Adrenal gland (tissue), 12 donors: Measurements from ENCODE around the gene CRABP1. TPM values are rescaled to one million over a fixed set of nuclear protein-coding genes. Genes with fewer than 3 reads are reported as not detected.

Source experiments
- DNase-seq, 7 donors: peaks; one replicate each; pipeline ENCODE4 v3.0.0-alpha.2; 2019 to 2020
- H3K27ac ChIP-seq, 5 donors: fragments of 200-600 bp; sonication (generic) in 4 of 5; 1 replicate in 3 of 5; 2 replicates in 2 of 5; pipeline versions ENCODE4 v1.5.1 to v1.8.0; 2016 to 2020; ENCODE audit warnings: mild to moderate bottlenecking in 1 of 5
- H3K27me3 ChIP-seq: fragments of 200-600 bp; 2 replicates; pipeline ENCODE4 v1.8.0; 2021
- H3K36me3 ChIP-seq, 2 donors: fragments of 200-600 bp; replicated peaks in 1 of 2; 1 replicate in 1 of 2; 2 replicates in 1 of 2; pipeline versions ENCODE4 v1.5.1 to v1.8.0; 2018 to 2022
- H3K4me1 ChIP-seq, 2 donors: fragments of 200-600 bp; replicated peaks in 1 of 2; 1 replicate in 1 of 2; 2 replicates in 1 of 2; pipeline versions ENCODE4 v1.5.1 to v1.8.0; 2018 to 2021
- H3K4me3 ChIP-seq, 4 donors: fragments of 200-600 bp; sonication (generic) in 3 of 4; one replicate each; pipeline ENCODE4 v1.5.1; 2016 to 2018
- H3K9me3 ChIP-seq, 3 donors: fragments of 200-600 bp; sonication (generic) in 1 of 3; replicated peaks in 1 of 3; 1 replicate in 2 of 3; 2 replicates in 1 of 3; pipeline versions ENCODE4 v1.5.1 to v1.8.0; 2016 to 2021
- POLR2A ChIP-seq, 2 donors: fragments of 450-650 bp; IDR thresholded peaks; one replicate each; pipeline ENCODE4 v1.6.1; 2017; ENCODE audit warnings: antibody characterized with exemption in 2 of 2, mild to moderate bottlenecking in 2 of 2, moderate library complexity in 1 of 2
- WGBS, 4 donors: extraction: QIAGEN DNeasy Blood & Tissue Kit in 2 of 4; methylation state at CpG; one replicate each; pipeline versions ENCODE4 v1.1.5 to v1.1.7; 2013 to 2017; 5-methylcytosine and 5-hydroxymethylcytosine counted together
- intact Hi-C, 2 donors: fragments of 100-400 bp; cut with DNase I; formaldehyde crosslinking; loops; one replicate each; pipeline versions ENCODE4 v1.14.1 to v1.15.0; 2022 to 2023
- polyA plus RNA-seq, 3 donors: library from polyadenylated mRNA; stranded (reverse); fragments of 200-250 nt in 2 of 3; fragments of 350-450 nt in 1 of 3; fragmentation: Illumina TruSeq in 1 of 3; extraction: RNeasy Lipid Tissue Mini Kit (QIAGEN cat#74804) in 1 of 3; gene quantifications; one replicate each; pipeline ENCODE4 v1.2.3, GENCODE V29; 2013 to 2014
- total RNA-seq, 9 donors: library from RNA; depleted of rRNA in 4 of 9; stranded (reverse); fragments of >200 nt in 4 of 9; fragments of 120-200 nt in 1 of 9; fragmentation: NEBNext Ultra II Directional in 1 of 9; extraction: Animal tissue kit (Norgen Biotek cat#: 25700) in 1 of 9; gene quantifications; one replicate each; pipeline versions ENCODE4 v1.1.0 to v1.2.4, GENCODE V29; 2013 to 2023
- TF ChIP-seq, protein P1 (sequence below), 6 experiments: fragments of 450-650 bp in 4 of 6; fragments of 200-600 bp in 2 of 6; sonication (generic) in 1 of 6; IDR thresholded peaks; 1 replicate in 5 of 6; 2 replicates in 1 of 6; pipeline versions ENCODE4 v1.5.1 to v1.8.0; 2016 to 2021; ENCODE audit warnings: antibody characterized with exemption in 6 of 6, mild to moderate bottlenecking in 2 of 6, moderate library complexity in 1 of 6
- donor health status: healthy with polysubstance abuse.
- donor health status: Bipolar disorder and iron deficiency.
- donor health status: DM: yes; HTN: yes; CAD: no.
- donor health status: DM: no; HTN: no; CAD: no.
- donor health status: DM: no; HTN: no; CAD: no.
- donor health status: DM: yes; HTN: yes; CAD: no.

The CRABP1 gene
- total and polyA plus RNA-seq, 12 donors = 0.39 to 2.4 (median 0.80) TPM; not detected in 3

DNA sequence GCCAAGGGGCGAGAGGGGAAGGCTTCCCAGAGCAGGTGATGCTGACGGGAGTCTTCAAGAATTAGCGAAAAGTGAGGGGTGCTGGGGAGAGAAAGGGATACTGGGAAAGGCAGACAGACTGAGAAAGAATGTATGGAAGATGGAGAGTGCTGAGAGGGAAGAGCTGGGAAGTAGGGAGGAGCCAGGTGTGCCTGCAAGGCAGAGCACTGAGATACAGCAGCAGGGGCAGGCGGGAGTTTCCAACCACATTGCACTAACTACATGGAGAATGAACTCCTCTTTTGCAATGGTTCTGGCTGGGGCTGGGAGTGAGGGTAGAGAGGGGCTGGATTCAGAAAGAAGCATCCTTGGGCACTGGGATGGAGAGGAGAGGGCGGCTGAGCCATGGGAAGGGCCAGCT is 16.0 kb upstream of the CRABP1 start:
- 90 to 97% (median 93%) methylated on average over 5 of the region's 5 CpGs for WGBS, 4 donors
- no peak overlapping the region for H3K27ac ChIP-seq
- no peaks in the 10 kb centered on the region for H3K36me3 ChIP-seq
- H3K9me3 ChIP-seq = no peaks in the 10 kb centered on the region
- DNase-seq = no peak
- H3K4me1 ChIP-seq = no peaks in the 10 kb centered on the region
- intact Hi-C loops = no loop called here
- no peak overlapping the region for H3K4me3 ChIP-seq
- no peaks in the 10 kb centered on the region for H3K27me3 ChIP-seq
- TF ChIP-seq, protein P1, sequence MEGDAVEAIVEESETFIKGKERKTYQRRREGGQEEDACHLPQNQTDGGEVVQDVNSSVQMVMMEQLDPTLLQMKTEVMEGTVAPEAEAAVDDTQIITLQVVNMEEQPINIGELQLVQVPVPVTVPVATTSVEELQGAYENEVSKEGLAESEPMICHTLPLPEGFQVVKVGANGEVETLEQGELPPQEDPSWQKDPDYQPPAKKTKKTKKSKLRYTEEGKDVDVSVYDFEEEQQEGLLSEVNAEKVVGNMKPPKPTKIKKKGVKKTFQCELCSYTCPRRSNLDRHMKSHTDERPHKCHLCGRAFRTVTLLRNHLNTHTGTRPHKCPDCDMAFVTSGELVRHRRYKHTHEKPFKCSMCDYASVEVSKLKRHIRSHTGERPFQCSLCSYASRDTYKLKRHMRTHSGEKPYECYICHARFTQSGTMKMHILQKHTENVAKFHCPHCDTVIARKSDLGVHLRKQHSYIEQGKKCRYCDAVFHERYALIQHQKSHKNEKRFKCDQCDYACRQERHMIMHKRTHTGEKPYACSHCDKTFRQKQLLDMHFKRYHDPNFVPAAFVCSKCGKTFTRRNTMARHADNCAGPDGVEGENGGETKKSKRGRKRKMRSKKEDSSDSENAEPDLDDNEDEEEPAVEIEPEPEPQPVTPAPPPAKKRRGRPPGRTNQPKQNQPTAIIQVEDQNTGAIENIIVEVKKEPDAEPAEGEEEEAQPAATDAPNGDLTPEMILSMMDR (IDR thresholded peaks at IDR 0.05) = no peak
- TF ChIP-seq POLR2A (IDR thresholded peaks at IDR 0.05) = no peak

DNA sequence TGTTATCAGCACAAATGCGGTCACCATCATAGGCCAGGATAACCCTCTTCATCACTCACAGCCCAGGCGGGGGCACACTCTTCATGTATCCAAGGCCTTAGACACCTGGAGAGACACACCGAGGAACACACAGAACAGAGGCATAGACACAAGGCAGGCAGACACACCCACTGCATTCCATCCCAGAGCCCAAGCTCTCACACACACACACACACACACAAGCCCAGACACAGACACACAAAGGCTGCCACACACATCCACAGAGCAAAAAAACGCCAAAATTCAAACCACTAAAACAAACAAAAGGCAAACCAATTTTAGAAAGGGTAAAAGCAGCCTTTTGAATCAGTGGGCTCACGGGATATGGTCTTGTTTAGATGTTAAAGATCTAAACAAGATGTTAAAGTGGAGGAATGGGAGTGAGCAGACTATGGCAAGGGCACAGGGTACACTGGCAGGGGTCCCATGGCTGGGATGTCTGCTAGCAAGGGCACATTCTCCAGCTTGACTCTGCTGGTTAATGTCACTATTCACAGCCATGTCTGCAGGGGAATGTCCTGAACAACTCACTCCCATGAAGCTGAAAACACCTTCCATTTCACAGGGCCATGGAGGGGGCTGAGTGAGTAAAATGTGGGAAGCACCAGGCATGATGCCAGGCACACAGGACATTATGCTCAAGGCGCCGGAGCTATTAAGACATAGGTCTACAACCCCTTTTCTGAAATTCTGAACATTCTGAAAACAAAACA is 14.9 kb upstream of the CRABP1 start:
- H3K4me3 ChIP-seq = no peak overlapping the region
- no peak for DNase-seq
- no peaks in the 10 kb centered on the region for H3K4me1 ChIP-seq
- no peaks in the 10 kb centered on the region for H3K9me3 ChIP-seq
- intact Hi-C loops = no loop called here
- H3K27me3 ChIP-seq = no peaks in the 10 kb centered on the region
- WGBS, 4 donors = 75 to 82% (median 77%) methylated on average over 6 to 7 of the region's 7 CpGs
- no peak overlapping the region for H3K27ac ChIP-seq
- H3K36me3 ChIP-seq = no peaks in the 10 kb centered on the region
- TF ChIP-seq, protein P1 (IDR thresholded peaks at IDR 0.05) = no peak
- TF ChIP-seq POLR2A (IDR thresholded peaks at IDR 0.05) = no peak

DNA sequence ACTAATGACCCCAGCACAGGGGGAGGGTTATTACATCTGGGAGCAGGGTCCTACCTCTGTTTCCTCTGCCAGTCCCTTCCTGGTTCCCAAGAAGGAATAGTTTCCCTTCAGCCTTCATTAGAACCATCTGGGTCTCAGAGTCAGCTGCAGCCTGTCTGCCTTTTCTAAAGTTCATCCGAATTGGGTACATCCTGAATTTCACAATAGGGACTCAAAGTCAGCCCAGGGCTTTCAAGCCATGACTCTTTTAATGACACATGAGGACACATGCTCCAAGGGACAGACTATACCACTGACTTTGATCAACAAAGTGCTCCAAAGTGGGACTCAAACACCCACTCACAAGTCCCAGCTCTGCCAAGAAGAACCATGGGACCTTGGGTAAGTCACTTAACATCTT is 12.7 kb upstream of the CRABP1 start:
- H3K27me3 ChIP-seq = no peaks in the 10 kb centered on the region
- intact Hi-C loops = no loop called here
- H3K4me3 ChIP-seq = no peak overlapping the region
- no peak for DNase-seq
- WGBS, 4 donors = 22 to 46% (median 38%) methylated on average over 1 of the region's 1 CpG
- H3K27ac ChIP-seq = peak overlapping the region in 1 of 5 donors; percentile 22
- no peaks in the 10 kb centered on the region for H3K36me3 ChIP-seq
- H3K9me3 ChIP-seq = no peaks in the 10 kb centered on the region
- H3K4me1 ChIP-seq = no peaks in the 10 kb centered on the region
- no peak for TF ChIP-seq POLR2A (IDR thresholded peaks at IDR 0.05)
- TF ChIP-seq, protein P1 (IDR thresholded peaks at IDR 0.05) = no peak

DNA sequence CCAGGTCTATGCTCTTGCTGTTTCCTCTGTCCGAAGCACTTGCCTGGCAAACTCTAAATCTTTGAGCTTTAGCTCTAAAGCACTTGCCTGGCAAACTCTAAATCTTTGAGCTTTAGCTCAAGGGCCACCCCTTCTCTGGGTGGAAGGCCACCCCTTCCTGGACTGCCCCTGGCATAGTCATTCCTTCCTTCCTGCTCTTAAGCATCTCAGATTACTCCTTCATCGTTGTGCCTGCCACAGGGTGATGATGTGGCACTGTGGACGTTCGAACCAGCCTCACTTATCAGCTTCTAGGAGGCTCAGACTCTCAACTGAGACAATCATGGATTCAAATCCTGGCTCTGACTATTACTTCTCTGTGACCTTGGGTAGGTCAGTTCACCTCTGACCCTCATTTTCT is 10.5 kb upstream of the CRABP1 start:
- Histone ChIP-seq H3K27ac (no peak overlapping the region), H3K4me1 (no peaks in the 10 kb centered on the region), H3K27me3 (no peaks in the 10 kb centered on the region), H3K4me3 (no peak overlapping the region), H3K36me3 (no peaks in the 10 kb centered on the region), H3K9me3 (no peaks in the 10 kb centered on the region)
- no peak for TF ChIP-seq POLR2A (IDR thresholded peaks at IDR 0.05)
- TF ChIP-seq, protein P1 (IDR thresholded peaks at IDR 0.05) = no peak
- WGBS, 4 donors = 58 to 79% (median 64%) methylated on average over 4 of the region's 4 CpGs
- intact Hi-C loops = no loop called here
- no peak for DNase-seq
